H1 (cell line): ENCODE data around the gene DCUN1D2. TPM values are rescaled to one million over a fixed set of nuclear protein-coding genes. Genes with fewer than 3 reads are reported as not detected.
A peak's percentile ranks its signal among the peaks of the same experiment; 100 is the strongest.

Experiments
- CTCF ChIA-PET: fragments of 300-600 bp; sonication (Branson Sonifier 250); formaldehyde crosslinking; loops from one replicate; lab custom pipeline; 2021; ENCODE audit not compliant: partially characterized antibody; lab: Charles Lee
- POLR2A ChIA-PET: fragments of 300-600 bp; sonication (Branson Sonifier 250); formaldehyde crosslinking; loops from one replicate; lab custom pipeline; 2021; ENCODE audit warnings: inconsistent platforms; ENCODE audit not compliant: partially characterized antibody; lab: Charles Lee
- DNase-seq, 2 experiments: peaks; one replicate each; pipeline versions ENCODE4 v3.0.0 to v3.0.0-alpha.2; 2010 to 2022; ENCODE audit warnings: low spot score in 2 of 2, low read depth in 1 of 2, mixed read lengths in 1 of 2
- FAIRE-seq: peaks from 2 replicates; lab custom pipeline; 2011; peaks lifted over from hg19 to GRCh38; lab: Jason Lieb, UNC
- H2AFZ ChIP-seq: 2 replicates; pipeline ENCODE4 v1.8.1; 2012; ENCODE audit warnings: low read length, inconsistent platforms
- H2AK5ac ChIP-seq: 2 replicates; pipeline ENCODE4 v1.6.1; 2013; ENCODE audit warnings: low read depth, low read length
- H2BK120ac ChIP-seq: replicated peaks from 2 replicates; pipeline ENCODE3; 2013; ENCODE audit warnings: low read depth, low read length, inconsistent platforms
- H2BK12ac ChIP-seq: 2 replicates; pipeline ENCODE4 v1.6.1; 2013; ENCODE audit warnings: low read depth, low read length
- H2BK15ac ChIP-seq: 2 replicates; pipeline ENCODE4 v1.6.1; 2013; ENCODE audit warnings: low read length
- H2BK20ac ChIP-seq: 2 replicates; pipeline ENCODE4 v1.6.1; 2013; ENCODE audit warnings: low read length
- H2BK5ac ChIP-seq: 2 replicates; pipeline ENCODE4 v1.6.1; 2013; ENCODE audit warnings: low read depth, low read length
- H3K14ac ChIP-seq: 2 replicates; pipeline ENCODE4 v1.6.1; 2013; ENCODE audit warnings: inconsistent platforms; ENCODE audit not compliant: insufficient read length
- H3K18ac ChIP-seq: 2 replicates; pipeline ENCODE4 v1.6.1; 2013; ENCODE audit warnings: low read length; ENCODE audit errors: extremely low read depth
- H3K23ac ChIP-seq: 2 replicates; pipeline ENCODE4 v1.6.1; 2013; ENCODE audit warnings: inconsistent platforms; ENCODE audit not compliant: insufficient read length
- H3K23me2 ChIP-seq: 2 replicates; pipeline ENCODE4 v1.6.1; 2013; ENCODE audit warnings: low read depth, low read length
- H3K27ac ChIP-seq: 2 replicates; pipeline ENCODE4 v1.6.1; 2011; ENCODE audit warnings: low read depth, low read length, inconsistent platforms
- H3K27me3 ChIP-seq, 4 experiments: replicated peaks in 1 of 4; 1 replicate in 1 of 4; 2 replicates in 3 of 4; pipeline versions ENCODE4 v1.6.1 to v1.8.1; 2011 to 2013; ENCODE audit warnings: low read length in 3 of 4, mild to moderate bottlenecking in 3 of 4, inconsistent platforms in 2 of 4, mixed read lengths in 2 of 4, moderate library complexity in 1 of 4; ENCODE audit not compliant: control insufficient read depth in 3 of 4, insufficient read depth in 3 of 4; ENCODE audit errors: extremely low read depth in 1 of 4
- H3K36me3 ChIP-seq, 4 experiments: 2 replicates each; pipeline versions ENCODE4 v1.6.1 to v1.8.1; 2011 to 2013; ENCODE audit warnings: mild to moderate bottlenecking in 4 of 4, low read length in 3 of 4, moderate library complexity in 2 of 4, control low read depth in 1 of 4, inconsistent platforms in 1 of 4; ENCODE audit not compliant: insufficient read depth in 4 of 4, control insufficient read depth in 2 of 4
- H3K4ac ChIP-seq: replicated peaks from 2 replicates; pipeline ENCODE3; 2013; ENCODE audit warnings: low read length, low read depth, mixed read lengths, inconsistent platforms; ENCODE audit not compliant: insufficient read length
- H3K4me1 ChIP-seq, 4 experiments: replicated peaks in 1 of 4; 1 replicate in 1 of 4; 2 replicates in 3 of 4; pipeline versions ENCODE4 v1.6.1 to v1.8.1; 2011 to 2013; ENCODE audit warnings: low read length in 3 of 4, inconsistent platforms in 2 of 4, mixed read lengths in 1 of 4; ENCODE audit not compliant: insufficient read depth in 4 of 4, control insufficient read depth in 3 of 4
- H3K4me2 ChIP-seq, 2 experiments: 2 replicates each; pipeline versions ENCODE4 v1.6.1 to v1.8.1; 2011 to 2013; ENCODE audit warnings: low read depth in 2 of 2, low read length in 2 of 2, control low read depth in 1 of 2, inconsistent platforms in 1 of 2, mild to moderate bottlenecking in 1 of 2; ENCODE audit not compliant: insufficient read depth in 1 of 2
- H3K4me3 ChIP-seq, 4 experiments: fragments of 200-600, 300-600 bp in 1 of 4; sonication (generic), shearing (Covaris generic), sonication (Bioruptor Twin) in 1 of 4; 2 replicates each; pipeline versions ENCODE4 v1.5.1 to v1.8.1; 2011 to 2016; ENCODE audit warnings: low read length in 4 of 4, low read depth in 3 of 4, control low read depth in 2 of 4, inconsistent platforms in 2 of 4, mild to moderate bottlenecking in 2 of 4, mixed read lengths in 1 of 4, moderate library complexity in 1 of 4; ENCODE audit not compliant: insufficient read depth in 2 of 4; ENCODE audit errors: extremely low read depth in 1 of 4
- H3K56ac ChIP-seq: replicated peaks from 2 replicates; pipeline ENCODE3; 2013; ENCODE audit warnings: low read depth, mild to moderate bottlenecking, mixed read lengths, low read length, inconsistent platforms; ENCODE audit not compliant: insufficient read length
- H3K79me1 ChIP-seq: 2 replicates; pipeline ENCODE4 v1.6.1; 2013; ENCODE audit warnings: low read depth, low read length, control low read depth
- H3K79me2 ChIP-seq, 2 experiments: 2 replicates each; pipeline versions ENCODE4 v1.6.1 to v1.8.1; 2012 to 2013; ENCODE audit warnings: low read length in 2 of 2, mild to moderate bottlenecking in 2 of 2, inconsistent platforms in 1 of 2; ENCODE audit not compliant: insufficient read depth in 2 of 2, control insufficient read depth in 1 of 2
- H3K9ac ChIP-seq, 4 experiments: replicated peaks in 1 of 4; 1 replicate in 1 of 4; 2 replicates in 3 of 4; pipeline versions ENCODE4 v1.6.1 to v1.8.1; 2011 to 2013; ENCODE audit warnings: low read depth in 3 of 4, low read length in 3 of 4, control low read depth in 2 of 4, mild to moderate bottlenecking in 2 of 4, moderate library complexity in 2 of 4, inconsistent platforms in 1 of 4; ENCODE audit errors: extremely low read depth in 1 of 4
- H3K9me3 ChIP-seq, 2 experiments: 2 replicates each; pipeline versions ENCODE4 v1.6.1 to v1.8.1; 2012 to 2013; ENCODE audit warnings: mild to moderate bottlenecking in 2 of 2, moderate library complexity in 2 of 2, control low read depth in 1 of 2, inconsistent platforms in 1 of 2, low read depth in 1 of 2, low read length in 1 of 2, mixed read lengths in 1 of 2; ENCODE audit not compliant: insufficient read depth in 2 of 2
- H4K20me1 ChIP-seq, 2 experiments: replicated peaks in 1 of 2; 2 replicates each; pipeline versions ENCODE3 to v1.8.1; 2011 to 2013; ENCODE audit warnings: inconsistent platforms in 2 of 2, low read length in 2 of 2, mild to moderate bottlenecking in 1 of 2; ENCODE audit not compliant: insufficient read depth in 2 of 2, control insufficient read depth in 1 of 2
- H4K5ac ChIP-seq: 2 replicates; pipeline ENCODE4 v1.6.1; 2013; ENCODE audit warnings: low read length, low read depth, mixed read lengths, inconsistent platforms; ENCODE audit not compliant: insufficient read length
- H4K8ac ChIP-seq: 2 replicates; pipeline ENCODE4 v1.8.0; 2013; ENCODE audit warnings: mild to moderate bottlenecking, moderate library complexity, low read length, inconsistent platforms; ENCODE audit not compliant: insufficient read depth; ENCODE audit errors: extremely low read depth
- H4K91ac ChIP-seq: replicated peaks from 2 replicates; pipeline ENCODE3; 2013; ENCODE audit warnings: low read length, mixed read lengths, inconsistent platforms; ENCODE audit not compliant: insufficient read length
- ASH2L ChIP-seq: fragments of 200-600, 300-600 bp; sonication (generic); IDR thresholded peaks from one replicate; pipeline ENCODE4 v1.7.1; 2017; ENCODE audit warnings: low read length
- CHD2 ChIP-seq: IDR thresholded peaks from 2 replicates; pipeline ENCODE4 v1.6.1; 2012; ENCODE audit warnings: low read length, improper control_type of control experiment
- E2F6 ChIP-seq: IDR thresholded peaks from 2 replicates; pipeline ENCODE4 v1.6.1; 2012; ENCODE audit warnings: inconsistent platforms
- EP300 ChIP-seq, 2 experiments: IDR thresholded peaks; 1 replicate in 1 of 2; 2 replicates in 1 of 2; pipeline ENCODE4 v1.6.1; 2011 to 2012; ENCODE audit warnings: low read depth in 2 of 2, low read length in 2 of 2, mild to moderate bottlenecking in 2 of 2, borderline replicate concordance in 1 of 2, inconsistent platforms in 1 of 2, moderate library complexity in 1 of 2
- POLR2A ChIP-seq, 2 experiments: IDR thresholded peaks; 1 replicate in 1 of 2; 2 replicates in 1 of 2; pipeline ENCODE4 v1.6.1; 2011; ENCODE audit warnings: low read depth in 2 of 2, low read length in 2 of 2, mild to moderate bottlenecking in 2 of 2; ENCODE audit errors: control extremely low read depth in 1 of 2
- POU5F1 ChIP-seq: IDR thresholded peaks from 2 replicates; pipeline ENCODE4 v1.6.1; 2011; ENCODE audit warnings: low read depth, mild to moderate bottlenecking, low read length, moderate library complexity
- WGBS, 2 experiments: shearing (Covaris generic) in 1 of 2; methylation state at CpG; one replicate each; pipeline versions ENCODE4 v1.1.6 to v1.1.7; 2013 to 2015; ENCODE audit warnings: low lambda C conversion rate in 2 of 2, mixed read lengths in 2 of 2, inconsistent platforms in 1 of 2, low coverage in 1 of 2, missing lambda C conversion rate in 1 of 2; ENCODE audit not compliant: insufficient replicate concordance in 2 of 2, insufficient coverage in 1 of 2, insufficient read length in 1 of 2; ENCODE audit errors: extremely low coverage in 1 of 2, missing lambda C conversion rate in 1 of 2; 5-methylcytosine and 5-hydroxymethylcytosine counted together
- polyA plus RNA-seq, 7 experiments: library from polyadenylated mRNA; depleted of rRNA in 3 of 7; stranded (reverse) in 5 of 7; unstranded in 2 of 7; fragments of >200 nt in 5 of 7; fragments of 200-250 nt in 2 of 7; gene quantifications; 1 replicate in 5 of 7; 2 replicates in 1 of 7; 4 replicates in 1 of 7; pipeline versions ENCODE4 v1.2.1 to v1.2.3, GENCODE V29; 2011 to 2013; ENCODE audit warnings: missing spikeins in 2 of 7, mixed read lengths in 2 of 7
- total RNA-seq: library from RNA; stranded (reverse); fragmentation: NEBNext Ultra II Directional; extraction: Animal tissue kit (Norgen Biotek cat#: 25700); gene quantifications from 2 replicates; pipeline ENCODE4 v1.2.1, GENCODE V29; 2021

The DCUN1D2 gene
- total and polyA plus RNA-seq, 2 of the 8 experiments (the other 6 are each of a cell fraction or from before 2014, with no cell fraction given), result 19.5 to 35.3 TPM

DNA sequence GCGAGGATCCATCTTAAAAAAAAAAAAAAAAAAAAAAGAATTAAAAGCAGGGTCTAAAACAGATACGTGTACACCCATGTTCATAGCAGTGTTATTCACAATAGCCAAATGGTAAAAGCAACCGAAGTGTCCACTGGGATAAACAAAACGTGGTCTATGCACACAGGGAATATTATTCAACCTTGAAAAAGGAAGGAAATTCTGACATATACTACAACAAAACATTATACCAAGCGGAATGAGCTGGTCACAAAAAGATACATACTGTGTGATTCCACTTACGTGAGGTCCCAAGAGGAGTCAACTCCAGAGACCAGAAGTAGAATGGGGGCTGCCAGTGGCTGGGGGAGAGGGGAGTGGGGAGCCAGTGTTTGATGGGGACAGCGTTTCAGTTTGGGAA lies 22.5 kb downstream of the DCUN1D2 start:
- no peak for TF ChIP-seq CHD2
- no peak for TF ChIP-seq POU5F1
- no peak for TF ChIP-seq POLR2A (IDR thresholded peaks at IDR 0.05; ENCODE audit: control extremely low read depth in 1 of 2, low read depth in 2 of 2, low read length in 2 of 2)
- no peak for TF ChIP-seq ASH2L
- no peak for TF ChIP-seq EP300 (IDR thresholded peaks at IDR 0.05; ENCODE audit: borderline replicate concordance in 1 of 2, low read depth in 2 of 2, low read length in 2 of 2)
- no peak for TF ChIP-seq E2F6
- no peak for FAIRE-seq

More for the DNA sequence above, 22.5 kb downstream of the DCUN1D2 start:
- Histone ChIP-seq H2BK15ac (no peak overlapping the region), H3K79me1 (peaks cover 3% of the 10 kb centered on the region), H3K56ac (no peak overlapping the region), H2AK5ac (no peak overlapping the region), H3K4me1 (peaks cover 0 to 15% (median 5%) of the 10 kb centered on the region in 4 experiments; a peak in 6 of 7 replicates), H3K36me3 (peaks cover 2 to 39% (median 4%) of the 10 kb centered on the region in 4 experiments; a peak in 4 of 8 replicates), H4K20me1 (peaks cover 5 to 15% of the 10 kb centered on the region in 2 experiments), H3K23ac (no peak overlapping the region), H3K79me2 (peaks cover 0 to 23% of the 10 kb centered on the region in 2 experiments; a peak in 2 of 4 replicates), H3K4ac (no peak overlapping the region), H4K8ac (no peak overlapping the region), H2BK5ac (no peak overlapping the region), H3K9me3 (no peaks in the 10 kb centered on the region), H3K4me2 (peak overlapping the region in 1 of 2 experiments; percentile 56; a peak in 2 of 4 replicates), H2BK20ac (no peak overlapping the region), H4K91ac (no peak overlapping the region), H2AFZ (no peak overlapping the region), H3K18ac (no peak overlapping the region), H2BK120ac (no peak overlapping the region), H3K27ac (no peak overlapping the region), H4K5ac (no peak overlapping the region), H3K9ac (no peak overlapping the region), H3K14ac (no peak overlapping the region), H3K27me3 (no peaks in the 10 kb centered on the region), H3K4me3 (no peak overlapping the region), H2BK12ac (no peak overlapping the region), H3K23me2 (no peaks in the 10 kb centered on the region)
- no peak for DNase-seq
- POLR2A ChIA-PET, result no interaction called here
- CTCF ChIA-PET, result interaction anchor here (1.2 to 3.0 kb wide), 4 partner anchors 11 to 21 kb away, joined by 3 to 18 read pairs (median 6); no protein-coding TSS in a partner anchor
- 92% methylated on average over 7 of the region's 7 CpGs; no CpG with 5 or more reads in 1 of the 2 experiments for WGBS, 2 experiments
